ENCODE measurements around the gene BRD3OS.

Gene BRD3OS

GRCh38 chr9:134035041-134036039, 10.1 kb downstream of the BRD3OS start:
- DNase-seq: no peak

- no peak for DNase-seq
Measured at GRCh38 chr9:134036130-134036529, 10.8 kb downstream of the BRD3OS start.

- no peak for DNase-seq
Measured at GRCh38 chr9:134037641-134038040, 12.4 kb downstream of the BRD3OS start.

- DNase-seq: no peak
Measured at GRCh38 chr9:134039386-134040175, 14.3 kb downstream of the BRD3OS start.

GRCh38 chr9:134040176-134040565, 14.9 kb downstream of the BRD3OS start:
- DNase-seq: no peak

- no peak for DNase-seq
Measured at GRCh38 chr9:134040781-134041648, 15.7 kb downstream of the BRD3OS start.

- DNase-seq: no peak
Measured at GRCh38 chr9:134041649-134041962, 16.3 kb downstream of the BRD3OS start.

GRCh38 chr9:134043531-134043988, 18.3 kb downstream of the BRD3OS start:
- DNase-seq: no peak

- no peak for DNase-seq
Measured at GRCh38 chr9:134044944-134045343, 19.7 kb downstream of the BRD3OS start.

- DNase-seq: no peak
Measured at GRCh38 chr9:134045841-134046544, 20.7 kb downstream of the BRD3OS start.

- DNase-seq: no peak
Measured at GRCh38 chr9:134046894-134047681, 21.8 kb downstream of the BRD3OS start.

GRCh38 chr9:134047868-134048581, 22.7 kb downstream of the BRD3OS start:
- no peak for DNase-seq

GRCh38 chr9:134048582-134048968, 23.3 kb downstream of the BRD3OS start:
- no peak for DNase-seq

GRCh38 chr9:134049236-134049635, 24.0 kb downstream of the BRD3OS start:
- no peak for DNase-seq

- DNase-seq: no peak
Measured at GRCh38 chr9:134049772-134050588, 24.7 kb downstream of the BRD3OS start.

GRCh38 chr9:134050726-134051125, 25.4 kb downstream of the BRD3OS start:
- DNase-seq: no peak

GRCh38 chr9:134051319-134051718, 26.0 kb downstream of the BRD3OS start:
- DNase-seq: no peak

- DNase-seq: no peak
Measured at GRCh38 chr9:134052491-134052890, 27.2 kb downstream of the BRD3OS start.

GRCh38 chr9:134052941-134053340, 27.7 kb downstream of the BRD3OS start:
- no peak for DNase-seq

- no peak for DNase-seq
Measured at GRCh38 chr9:134053401-134053871, 28.2 kb downstream of the BRD3OS start.

All from NCI-H2171 treated with DMSO at 0.1 percent for 48 hours (cell line).